ENCODE measurements around the gene CADPS2. TPM values are rescaled to one million over a fixed set of nuclear protein-coding genes. Genes with fewer than 3 reads are reported as not detected.
A peak's percentile ranks its signal among the peaks of the same experiment; 100 is the strongest.

CADPS2 gene
- total RNA-seq, 1 donor: 27.2 TPM

DNA sequence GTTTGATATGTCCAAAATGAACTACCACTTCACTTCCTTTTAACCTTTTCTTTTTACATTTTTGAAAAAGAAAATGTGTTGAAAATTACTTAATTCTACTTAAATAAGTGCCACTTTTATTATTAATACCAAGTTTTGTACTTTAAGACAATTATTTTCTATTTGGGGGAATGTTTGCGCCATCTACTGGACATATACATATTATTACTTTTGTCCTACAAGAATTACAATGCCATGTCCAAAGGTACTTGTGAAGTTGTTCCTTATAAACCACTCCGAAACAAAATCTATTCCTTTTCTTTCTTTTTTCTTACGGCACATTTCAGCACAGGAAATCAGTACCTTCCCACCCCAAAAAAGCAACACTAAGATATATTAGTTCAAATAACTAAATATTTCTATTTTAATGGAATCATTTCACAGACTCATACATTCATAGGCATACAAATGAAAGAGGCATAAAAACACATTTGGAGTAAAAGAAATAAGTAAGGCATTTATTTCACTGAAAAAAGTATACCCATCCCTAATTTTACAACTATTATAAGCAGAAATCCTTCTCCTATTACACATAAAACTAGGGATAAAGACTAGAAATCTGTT lies 357.3 kb downstream of the CADPS2 start:
- TF ChIP-seq, protein P1, sequence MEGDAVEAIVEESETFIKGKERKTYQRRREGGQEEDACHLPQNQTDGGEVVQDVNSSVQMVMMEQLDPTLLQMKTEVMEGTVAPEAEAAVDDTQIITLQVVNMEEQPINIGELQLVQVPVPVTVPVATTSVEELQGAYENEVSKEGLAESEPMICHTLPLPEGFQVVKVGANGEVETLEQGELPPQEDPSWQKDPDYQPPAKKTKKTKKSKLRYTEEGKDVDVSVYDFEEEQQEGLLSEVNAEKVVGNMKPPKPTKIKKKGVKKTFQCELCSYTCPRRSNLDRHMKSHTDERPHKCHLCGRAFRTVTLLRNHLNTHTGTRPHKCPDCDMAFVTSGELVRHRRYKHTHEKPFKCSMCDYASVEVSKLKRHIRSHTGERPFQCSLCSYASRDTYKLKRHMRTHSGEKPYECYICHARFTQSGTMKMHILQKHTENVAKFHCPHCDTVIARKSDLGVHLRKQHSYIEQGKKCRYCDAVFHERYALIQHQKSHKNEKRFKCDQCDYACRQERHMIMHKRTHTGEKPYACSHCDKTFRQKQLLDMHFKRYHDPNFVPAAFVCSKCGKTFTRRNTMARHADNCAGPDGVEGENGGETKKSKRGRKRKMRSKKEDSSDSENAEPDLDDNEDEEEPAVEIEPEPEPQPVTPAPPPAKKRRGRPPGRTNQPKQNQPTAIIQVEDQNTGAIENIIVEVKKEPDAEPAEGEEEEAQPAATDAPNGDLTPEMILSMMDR (IDR thresholded peaks at IDR 0.05; ENCODE audit: insufficient read depth, low read depth, low read length): peak; percentile 53
- peak; percentile 60 for DNase-seq (ENCODE audit: low read depth)
- no peak overlapping the region for H3K4me3 ChIP-seq (ENCODE audit: low read depth, low read length)

DNA sequence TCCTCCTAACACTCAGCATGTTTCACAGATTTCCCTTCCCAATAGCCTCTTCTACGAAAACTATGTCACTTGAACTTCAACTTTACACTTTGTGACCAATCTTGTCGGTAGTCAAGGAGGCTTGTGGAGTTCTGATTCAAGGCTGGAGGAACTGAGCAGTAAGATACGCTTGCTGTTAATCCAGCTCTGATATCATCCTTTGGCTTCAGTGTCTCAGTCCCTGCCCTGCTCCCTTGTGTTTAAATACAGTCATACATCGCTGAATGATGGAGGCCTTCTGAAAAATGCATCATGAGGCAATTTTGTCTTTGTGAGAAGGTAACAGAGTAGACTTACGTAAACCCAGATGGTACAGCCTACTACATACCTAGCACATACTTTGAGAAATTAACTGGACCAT lies 360.9 kb downstream of the CADPS2 start:
- no peak overlapping the region for H3K4me3 ChIP-seq (ENCODE audit: low read depth, low read length)
- no peak for DNase-seq (ENCODE audit: low read depth)
- TF ChIP-seq, protein P1 (IDR thresholded peaks at IDR 0.05; ENCODE audit: insufficient read depth, low read depth, low read length): no peak

DNA sequence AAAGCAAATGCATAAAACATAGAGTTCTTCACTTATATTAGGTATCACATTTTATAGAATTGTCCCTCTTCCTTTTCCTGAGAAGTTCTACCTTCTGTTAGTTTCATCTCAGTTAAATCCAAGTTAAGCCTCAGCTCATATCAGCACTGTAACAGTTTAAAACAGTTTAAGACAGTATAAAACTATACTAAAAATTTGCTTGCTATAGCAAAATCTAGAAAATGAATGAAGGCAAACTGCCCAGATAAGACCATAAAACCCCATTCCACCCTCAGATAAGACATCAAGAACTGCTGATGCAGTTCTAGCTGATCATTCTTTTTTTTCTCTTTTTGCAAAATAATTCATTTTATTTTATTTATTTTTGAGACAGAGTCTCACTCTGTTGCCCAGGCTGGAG lies 364.5 kb downstream of the CADPS2 start:
- TF ChIP-seq, protein P1 (IDR thresholded peaks at IDR 0.05; ENCODE audit: insufficient read depth, low read depth, low read length): no peak
- no peak overlapping the region for H3K4me3 ChIP-seq (ENCODE audit: low read depth, low read length)
- no peak for DNase-seq (ENCODE audit: low read depth)

DNA sequence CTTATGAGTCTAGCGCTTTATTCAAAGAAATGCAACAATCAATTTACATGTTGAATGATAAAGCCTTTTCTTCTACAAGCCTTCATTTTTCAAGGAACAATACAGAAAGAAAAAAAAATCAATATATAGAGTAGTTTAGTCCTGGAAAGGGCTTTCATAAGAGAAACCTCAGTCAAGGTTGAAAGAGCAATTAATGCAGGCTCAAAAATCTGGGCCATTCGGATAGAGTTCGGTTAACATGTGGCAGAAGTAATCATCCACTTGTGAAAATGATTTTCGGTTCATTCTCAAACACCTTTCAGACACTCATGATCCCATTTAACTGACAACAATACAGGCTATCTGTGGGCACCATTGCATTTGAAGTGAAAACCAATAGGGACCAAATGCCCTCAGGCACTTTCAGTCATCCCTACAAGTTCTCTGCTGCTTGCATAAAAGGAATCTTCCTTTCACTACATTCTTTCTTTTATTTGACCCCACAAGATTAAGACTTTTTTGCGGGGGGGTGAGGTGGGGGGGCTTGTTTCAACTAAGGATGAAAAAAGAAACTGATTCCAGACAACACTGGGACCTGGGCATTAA lies 365.2 kb downstream of the CADPS2 start:
- no peak overlapping the region for H3K4me3 ChIP-seq (ENCODE audit: low read depth, low read length)
- TF ChIP-seq, protein P1 (IDR thresholded peaks at IDR 0.05; ENCODE audit: insufficient read depth, low read depth, low read length): no peak
- DNase-seq (ENCODE audit: low read depth): no peak

DNA sequence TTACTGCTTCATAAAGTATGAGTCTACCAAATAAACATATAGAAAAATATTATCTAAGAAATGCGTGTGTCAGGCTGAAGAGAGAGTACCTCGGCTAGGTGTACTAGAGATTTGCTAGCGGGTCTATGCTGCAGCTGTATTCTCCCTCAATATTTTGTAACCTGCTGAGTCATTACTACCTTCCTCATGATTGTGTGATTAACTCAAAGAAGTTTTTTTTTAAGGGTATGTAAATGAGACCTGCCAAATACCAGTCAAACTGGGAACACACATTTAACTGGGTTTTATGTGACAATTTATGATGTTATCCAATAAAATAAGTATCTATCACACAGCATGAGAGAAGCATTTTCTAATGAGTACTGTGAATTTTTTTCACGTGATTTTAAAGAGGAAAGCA lies 367.8 kb downstream of the CADPS2 start:
- no peak for DNase-seq (ENCODE audit: low read depth)
- H3K4me3 ChIP-seq (ENCODE audit: low read depth, low read length): no peak overlapping the region
- TF ChIP-seq, protein P1 (IDR thresholded peaks at IDR 0.05; ENCODE audit: insufficient read depth, low read depth, low read length): no peak

DNA sequence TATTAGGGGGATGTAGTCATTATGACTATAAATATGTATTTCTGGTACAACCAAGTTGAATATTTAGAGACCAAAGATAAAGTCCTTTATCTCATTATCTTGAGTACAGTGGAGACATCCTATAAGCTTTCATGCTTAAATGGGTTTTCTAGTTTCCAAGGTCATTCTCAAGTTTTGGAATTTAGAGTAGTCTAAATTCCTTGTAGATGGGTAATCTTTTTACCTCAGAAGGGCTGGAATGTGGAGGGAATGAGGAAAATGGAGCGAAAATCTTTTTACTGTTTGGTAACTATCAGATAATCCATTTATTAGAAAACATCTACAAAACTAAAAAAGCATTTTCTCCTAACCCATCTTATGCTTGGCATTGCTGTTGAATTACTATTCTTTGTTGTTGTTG lies 368.7 kb downstream of the CADPS2 start:
- DNase-seq (ENCODE audit: low read depth): no peak
- no peak overlapping the region for H3K4me3 ChIP-seq (ENCODE audit: low read depth, low read length)
- TF ChIP-seq, protein P1 (IDR thresholded peaks at IDR 0.05; ENCODE audit: insufficient read depth, low read depth, low read length): no peak

DNA sequence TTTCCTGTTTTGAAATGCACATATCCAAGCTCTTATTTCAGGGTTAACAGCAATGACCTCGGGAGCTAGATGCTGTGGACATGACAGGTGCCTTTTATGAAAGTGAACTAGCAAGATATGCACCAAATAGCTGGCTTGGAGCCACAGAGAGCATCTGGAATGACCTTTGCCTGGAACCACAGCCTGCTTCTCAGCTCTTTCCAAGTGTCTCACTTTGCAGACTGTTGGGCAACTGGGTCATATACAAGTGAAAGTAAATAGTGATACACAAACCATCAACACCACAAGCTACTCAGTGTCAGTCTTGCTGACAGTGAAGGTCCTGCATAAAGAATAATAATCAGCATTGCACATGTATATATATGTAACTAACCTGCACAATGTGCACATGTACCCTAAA lies 370.9 kb downstream of the CADPS2 start:
- TF ChIP-seq, protein P1 (IDR thresholded peaks at IDR 0.05; ENCODE audit: insufficient read depth, low read depth, low read length): no peak
- no peak overlapping the region for H3K4me3 ChIP-seq (ENCODE audit: low read depth, low read length)
- DNase-seq (ENCODE audit: low read depth): no peak
